GM18517 (cell line): ENCODE results near the gene SNCAIP.

Source experiments
- ATAC-seq: cut with Tn5 transposase; IDR thresholded peaks from one replicate; pipeline ENCODE4 v1.9.1; 2021; ENCODE audit warnings: mild to moderate bottlenecking, moderate library complexity; ENCODE audit not compliant: unreplicated experiment

Gene SNCAIP

DNA sequence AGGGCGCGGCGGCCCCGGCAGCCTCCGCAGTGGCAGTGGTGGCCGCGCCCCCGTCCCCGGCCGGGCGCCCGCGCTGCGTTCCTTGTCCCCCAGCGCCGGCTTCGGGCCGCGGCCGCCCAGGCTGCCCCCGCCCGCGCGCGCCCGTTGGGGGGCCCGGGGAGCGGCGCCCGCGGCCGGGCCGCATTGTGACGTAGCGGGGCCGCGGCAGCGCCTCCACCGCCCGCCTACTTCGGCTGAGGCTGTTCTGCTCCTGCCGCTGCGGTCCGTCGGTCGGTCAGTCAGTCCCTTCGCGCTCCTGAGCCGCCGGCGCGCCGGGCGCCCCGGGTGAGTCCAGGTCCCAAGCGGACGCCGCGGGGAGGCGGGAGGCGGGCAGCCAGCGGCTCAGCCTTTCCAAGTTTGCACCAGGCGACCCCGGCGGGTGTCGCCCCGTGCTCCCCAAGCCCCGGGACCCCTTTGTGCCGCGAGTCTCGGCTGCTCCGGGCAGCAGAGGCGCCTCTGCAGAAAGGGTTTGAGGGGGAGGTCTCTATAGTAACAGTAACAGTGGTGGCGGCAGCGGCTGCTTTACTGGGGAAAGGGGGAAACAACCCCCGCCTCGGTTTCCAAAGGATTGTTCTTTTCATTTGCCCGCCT lies at the start of gene SNCAIP:
TSS of gene SNCAIP (plus strand) at position 277 of the 630 bp plus-strand sequence. CDS start 78,898 bp downstream, outside the sequence.
- ATAC-seq: no peak

- no peak for ATAC-seq
Measured at GRCh38 chr5:122263352-122264030, 48.5 kb upstream of the SNCAIP start.

DNA sequence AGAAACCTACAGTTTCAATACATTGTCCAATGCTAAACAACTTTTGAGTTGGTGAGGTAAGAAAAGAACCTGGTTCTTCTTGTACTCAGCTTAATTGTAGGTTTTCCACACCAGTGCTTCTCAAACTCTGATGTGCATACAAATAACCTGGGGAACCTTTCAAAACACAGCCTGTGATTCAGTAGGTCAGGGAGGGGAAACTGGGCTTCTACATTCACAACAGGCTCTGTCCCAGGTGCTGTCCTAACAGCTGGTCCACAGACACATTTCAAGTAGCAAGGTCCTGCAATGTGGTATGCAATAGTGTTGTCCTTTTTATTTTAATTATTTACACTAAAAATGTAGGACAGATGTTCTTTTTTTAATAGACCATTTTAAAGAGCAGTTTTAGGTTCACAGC lies 47.4 kb upstream of the SNCAIP start:
- no peak for ATAC-seq

GRCh38 chr5:122267185-122267584 lies 44.9 kb upstream of the SNCAIP start:
- no peak for ATAC-seq

DNA sequence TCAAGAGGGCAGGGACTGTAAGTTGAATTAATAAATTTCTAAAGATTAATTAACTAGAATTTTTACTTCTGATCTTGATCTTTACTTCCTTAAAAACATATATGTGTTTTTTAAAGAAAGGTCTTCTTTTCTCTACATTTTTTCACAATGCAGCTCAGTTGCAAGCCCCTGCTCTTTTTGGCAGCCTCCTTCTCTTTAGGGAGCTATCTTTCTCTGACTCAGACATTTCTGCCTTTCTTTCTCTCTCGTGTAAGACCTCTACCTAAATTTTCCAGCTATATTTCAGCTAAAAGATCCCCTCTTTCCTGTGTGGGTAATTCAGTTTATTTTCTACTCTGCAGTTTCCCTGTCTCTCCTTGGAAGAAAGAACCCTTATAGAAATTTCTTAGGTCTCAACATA lies 38.3 kb upstream of the SNCAIP start:
- no peak for ATAC-seq

- ATAC-seq: no peak
Measured at GRCh38 chr5:122283592-122283991, 28.4 kb upstream of the SNCAIP start.

DNA sequence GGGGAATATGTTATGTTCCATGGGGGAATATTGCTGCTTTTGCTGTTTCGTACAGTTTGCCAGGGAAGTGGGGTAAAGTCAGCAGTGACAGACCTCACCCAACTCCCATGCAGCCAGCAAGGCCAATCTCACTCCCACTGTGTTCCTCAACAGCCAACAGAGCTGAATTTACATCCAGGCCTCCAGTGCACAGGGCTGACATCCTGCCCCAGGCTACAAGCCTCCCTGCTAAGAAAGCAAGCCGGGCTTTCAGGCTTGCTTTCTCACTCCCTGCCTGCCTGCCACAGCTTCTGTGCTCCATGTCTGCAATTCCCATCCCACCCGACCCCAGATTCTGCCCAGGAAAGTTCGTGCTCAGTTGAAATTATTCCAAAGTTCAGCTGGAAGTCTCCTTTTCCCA lies 25.5 kb upstream of the SNCAIP start:
- no peak for ATAC-seq

DNA sequence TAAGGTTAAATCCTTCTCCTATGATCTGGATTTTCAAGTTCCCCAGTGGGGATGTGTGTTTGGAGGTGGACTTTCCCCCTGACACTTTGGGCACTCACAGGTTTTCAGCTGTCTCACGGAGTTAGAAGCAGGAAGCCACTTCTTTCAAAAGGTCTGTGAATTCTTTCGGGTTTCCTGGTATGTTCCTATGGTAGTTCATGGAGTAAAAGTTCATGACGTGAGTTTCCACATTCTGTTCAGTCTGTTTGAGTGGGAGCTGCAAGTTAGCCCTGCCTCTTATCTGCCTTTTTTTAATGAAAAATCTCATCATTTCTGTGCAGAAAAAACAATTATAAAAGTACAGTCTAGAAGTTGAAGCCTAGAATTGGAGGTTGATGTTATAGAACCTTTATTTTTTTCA lies 24.9 kb upstream of the SNCAIP start:
- ATAC-seq: no peak

GRCh38 chr5:122291000-122291901 lies 20.8 kb upstream of the SNCAIP start:
- ATAC-seq: no peak

DNA sequence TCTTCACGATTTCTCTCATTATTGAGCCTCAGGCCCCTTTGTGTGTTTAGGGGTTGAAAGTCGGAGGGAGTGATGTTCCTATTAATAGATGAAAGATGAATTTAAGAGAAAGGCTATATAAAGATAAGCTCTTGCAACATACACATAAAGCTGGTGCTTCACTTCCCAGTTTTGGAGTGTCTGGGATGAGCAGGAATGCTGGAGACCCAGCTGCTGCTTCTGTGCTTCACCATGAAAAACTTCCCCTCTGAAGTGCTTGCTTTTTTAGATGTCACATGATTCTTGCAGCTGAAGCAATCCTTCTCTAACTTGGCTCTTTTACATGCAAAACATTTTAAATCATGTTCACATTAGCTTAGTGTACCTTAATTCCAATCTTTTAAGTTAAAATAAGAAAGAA lies 19.7 kb upstream of the SNCAIP start:
- ATAC-seq: no peak

DNA sequence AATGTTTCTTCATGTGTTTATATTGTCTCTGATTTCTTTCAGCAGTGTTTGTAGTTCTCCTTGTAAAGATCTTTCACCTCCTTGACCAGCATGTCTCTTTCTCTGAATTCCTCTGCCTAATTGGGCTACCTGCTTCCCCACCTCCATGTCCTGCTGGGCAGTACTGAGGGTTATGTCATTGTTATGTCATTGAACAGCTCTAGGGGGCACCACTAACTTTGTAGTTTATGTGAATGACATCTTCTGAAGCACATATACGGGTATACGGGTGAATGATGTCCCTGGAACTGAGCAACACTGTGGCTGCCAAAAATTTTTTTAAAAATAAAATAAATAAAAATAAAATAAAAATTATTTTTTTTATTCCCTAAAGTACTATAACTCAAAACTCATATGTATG lies 16.9 kb upstream of the SNCAIP start:
- no peak for ATAC-seq

DNA sequence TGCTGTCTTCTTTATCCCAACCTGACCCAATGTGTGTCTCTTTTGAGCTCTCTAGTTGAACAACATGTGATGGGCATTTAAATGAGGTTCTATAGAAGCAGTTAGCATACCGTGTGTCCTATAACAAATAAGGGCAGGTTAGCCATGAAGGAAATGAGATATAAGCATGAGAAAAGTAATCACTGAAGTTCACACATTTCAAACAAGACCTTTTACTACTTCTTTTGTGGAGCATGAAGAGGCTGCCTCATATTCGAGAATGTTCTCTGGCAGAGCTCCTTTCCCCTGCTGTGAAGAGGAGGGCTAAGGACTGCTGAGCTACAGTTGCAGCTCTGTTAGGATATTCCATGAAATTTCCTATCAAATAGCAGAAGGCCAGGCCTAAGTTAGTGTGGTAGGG lies 15.2 kb upstream of the SNCAIP start:
- no peak for ATAC-seq

DNA sequence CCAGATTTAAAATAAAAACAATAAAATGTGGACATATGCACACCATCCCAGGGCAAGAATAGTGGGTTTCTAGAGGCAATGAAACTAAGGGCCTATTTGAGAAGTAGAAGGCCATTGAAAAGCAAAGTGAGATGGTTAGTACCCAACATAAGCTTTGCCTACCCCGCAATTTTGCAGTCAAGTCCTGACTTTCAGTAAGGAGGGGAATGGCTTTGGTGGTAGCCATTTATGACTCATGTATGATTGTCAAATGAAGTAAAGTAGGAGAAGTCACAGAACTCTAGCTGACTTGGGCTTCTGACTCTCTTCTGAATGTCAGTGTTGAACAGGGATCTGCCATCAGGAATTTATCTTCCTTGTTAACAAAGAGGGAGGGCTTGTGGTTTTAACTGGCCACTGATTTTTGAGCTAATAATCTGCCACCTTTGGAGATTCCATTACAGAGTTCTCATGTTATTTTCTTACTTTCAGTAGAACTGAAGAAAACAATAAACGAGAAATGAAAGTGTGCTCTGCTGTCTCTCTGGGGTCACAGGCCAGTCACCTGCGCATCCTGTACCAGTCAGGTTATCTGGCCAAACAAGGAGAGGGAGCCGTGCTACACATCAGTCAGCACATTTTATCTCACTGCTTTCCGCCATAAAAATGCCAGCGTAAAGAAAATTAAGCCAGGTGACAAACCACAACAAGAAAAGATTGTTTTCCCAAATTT lies 14.3 kb upstream of the SNCAIP start:
- ATAC-seq: peak; percentile 89

GRCh38 chr5:122300374-122300773 lies 11.7 kb upstream of the SNCAIP start:
- no peak for ATAC-seq

GRCh38 chr5:122301016-122301415 lies 11.0 kb upstream of the SNCAIP start:
- ATAC-seq: no peak

- no peak for ATAC-seq
Measured at GRCh38 chr5:122304471-122305215, 7.4 kb upstream of the SNCAIP start.

DNA sequence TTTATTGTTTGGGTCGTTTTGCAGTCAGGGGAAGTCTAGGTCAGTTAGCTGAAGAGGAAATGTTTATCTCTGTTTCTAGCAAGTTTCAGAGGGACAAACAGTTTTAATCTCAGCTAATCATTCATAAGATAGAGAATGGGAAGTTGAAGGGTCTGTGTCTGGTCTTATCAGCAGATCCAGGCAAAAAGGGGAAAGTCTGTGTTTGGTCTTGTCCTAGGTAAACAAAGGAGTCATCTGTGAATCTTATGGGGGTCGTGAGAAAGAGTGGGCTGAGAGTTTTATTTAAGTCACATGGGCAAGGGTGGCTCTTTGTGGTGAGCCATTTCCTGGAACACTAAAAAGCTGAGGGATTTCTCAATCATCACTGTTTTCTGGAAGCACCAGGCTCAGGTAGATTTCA lies 5.6 kb upstream of the SNCAIP start:
- ATAC-seq: no peak

DNA sequence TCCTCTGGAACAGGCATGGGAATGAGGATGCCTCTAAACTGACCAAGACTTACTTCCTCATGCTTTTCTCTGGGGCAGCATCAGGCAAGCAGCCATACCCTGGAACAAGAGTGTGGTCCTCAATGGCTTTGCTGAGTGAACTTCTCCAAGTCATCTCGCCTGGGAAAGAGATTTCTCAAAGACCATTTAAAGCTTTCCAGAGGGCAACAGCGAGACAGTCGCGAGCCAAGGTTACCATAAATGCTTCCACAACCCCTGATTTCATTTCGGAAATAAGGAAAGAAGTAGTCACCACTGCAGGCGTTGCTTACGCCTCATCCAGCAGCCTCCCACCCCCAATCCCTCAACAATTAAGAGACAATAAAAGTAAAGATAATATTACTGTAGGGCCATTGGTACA lies 1.1 kb upstream of the SNCAIP start:
- no peak for ATAC-seq

GRCh38 chr5:122311497-122311960 lies 508 bp upstream of the SNCAIP start:
- no peak for ATAC-seq
